Right lobe of liver (tissue), 4 donors: ENCODE results near the gene OR4E1.

ENCODE experiments used
- POLR2A ChIP-seq: fragments of 450-650 bp; IDR thresholded peaks from one replicate; pipeline ENCODE4 v1.6.1; 2017; ENCODE audit warnings: antibody characterized with exemption, mild to moderate bottlenecking
- TF ChIP-seq, protein P1 (sequence below), 4 donors: fragments of 200-600 bp in 3 of 4; fragments of 450-650 bp in 1 of 4; IDR thresholded peaks; one replicate each; pipeline versions ENCODE4 v1.5.1 to v1.8.0; 2016 to 2022; ENCODE audit warnings: antibody characterized with exemption in 4 of 4, mild to moderate bottlenecking in 2 of 4
- donor health status: DM: no; HTN: no; CAD: no.
- donor health status: DM: no; HTN: no; CAD: no.
- donor health status: DM: no; HTN: yes; CAD: no.

DNA sequence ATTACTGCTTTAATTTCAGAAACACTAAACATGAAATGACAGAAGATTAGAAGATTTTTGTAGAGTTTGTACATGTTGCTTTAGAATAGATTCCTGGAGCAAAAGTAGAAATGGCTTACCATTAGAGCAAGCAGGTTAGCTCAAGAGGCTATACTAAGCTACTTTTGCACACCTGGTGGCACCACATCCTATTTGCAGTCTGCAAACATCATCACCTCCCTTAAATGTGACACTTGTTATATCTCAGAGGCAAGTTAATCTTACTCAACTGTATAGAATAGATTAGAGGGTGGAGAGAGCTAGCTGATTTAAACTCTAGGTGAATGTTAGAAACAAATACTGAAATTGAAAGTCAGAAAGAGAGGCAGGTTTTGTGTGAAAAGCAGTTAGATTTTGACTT lies 30.7 kb upstream of the OR4E1 start:
- no peak for TF ChIP-seq POLR2A
- TF ChIP-seq, protein P1, sequence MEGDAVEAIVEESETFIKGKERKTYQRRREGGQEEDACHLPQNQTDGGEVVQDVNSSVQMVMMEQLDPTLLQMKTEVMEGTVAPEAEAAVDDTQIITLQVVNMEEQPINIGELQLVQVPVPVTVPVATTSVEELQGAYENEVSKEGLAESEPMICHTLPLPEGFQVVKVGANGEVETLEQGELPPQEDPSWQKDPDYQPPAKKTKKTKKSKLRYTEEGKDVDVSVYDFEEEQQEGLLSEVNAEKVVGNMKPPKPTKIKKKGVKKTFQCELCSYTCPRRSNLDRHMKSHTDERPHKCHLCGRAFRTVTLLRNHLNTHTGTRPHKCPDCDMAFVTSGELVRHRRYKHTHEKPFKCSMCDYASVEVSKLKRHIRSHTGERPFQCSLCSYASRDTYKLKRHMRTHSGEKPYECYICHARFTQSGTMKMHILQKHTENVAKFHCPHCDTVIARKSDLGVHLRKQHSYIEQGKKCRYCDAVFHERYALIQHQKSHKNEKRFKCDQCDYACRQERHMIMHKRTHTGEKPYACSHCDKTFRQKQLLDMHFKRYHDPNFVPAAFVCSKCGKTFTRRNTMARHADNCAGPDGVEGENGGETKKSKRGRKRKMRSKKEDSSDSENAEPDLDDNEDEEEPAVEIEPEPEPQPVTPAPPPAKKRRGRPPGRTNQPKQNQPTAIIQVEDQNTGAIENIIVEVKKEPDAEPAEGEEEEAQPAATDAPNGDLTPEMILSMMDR (IDR thresholded peaks at IDR 0.05) = no peak
